ENCODE measurements around the gene CYP4X1. TPM values are rescaled to one million over a fixed set of nuclear protein-coding genes. Genes with fewer than 3 reads are reported as not detected.
A peak's percentile ranks its signal among the peaks of the same experiment; 100 is the strongest.
"Not testable (repeated sequence)": the region's sequence is repeated elsewhere in the genome, so short reads cannot be mapped to it uniquely, and the experiment has no call there.

Gene CYP4X1, protein sequence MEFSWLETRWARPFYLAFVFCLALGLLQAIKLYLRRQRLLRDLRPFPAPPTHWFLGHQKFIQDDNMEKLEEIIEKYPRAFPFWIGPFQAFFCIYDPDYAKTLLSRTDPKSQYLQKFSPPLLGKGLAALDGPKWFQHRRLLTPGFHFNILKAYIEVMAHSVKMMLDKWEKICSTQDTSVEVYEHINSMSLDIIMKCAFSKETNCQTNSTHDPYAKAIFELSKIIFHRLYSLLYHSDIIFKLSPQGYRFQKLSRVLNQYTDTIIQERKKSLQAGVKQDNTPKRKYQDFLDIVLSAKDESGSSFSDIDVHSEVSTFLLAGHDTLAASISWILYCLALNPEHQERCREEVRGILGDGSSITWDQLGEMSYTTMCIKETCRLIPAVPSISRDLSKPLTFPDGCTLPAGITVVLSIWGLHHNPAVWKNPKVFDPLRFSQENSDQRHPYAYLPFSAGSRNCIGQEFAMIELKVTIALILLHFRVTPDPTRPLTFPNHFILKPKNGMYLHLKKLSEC
- total RNA-seq: 1 to 10 TPM; 1.1 to 2.2 TPM
- long read RNA-seq, partial matches to known transcripts: 1 of 5 reads
- long read RNA-seq, other reads (novel, unspliced or antisense): 0 of 5 reads

DNA sequence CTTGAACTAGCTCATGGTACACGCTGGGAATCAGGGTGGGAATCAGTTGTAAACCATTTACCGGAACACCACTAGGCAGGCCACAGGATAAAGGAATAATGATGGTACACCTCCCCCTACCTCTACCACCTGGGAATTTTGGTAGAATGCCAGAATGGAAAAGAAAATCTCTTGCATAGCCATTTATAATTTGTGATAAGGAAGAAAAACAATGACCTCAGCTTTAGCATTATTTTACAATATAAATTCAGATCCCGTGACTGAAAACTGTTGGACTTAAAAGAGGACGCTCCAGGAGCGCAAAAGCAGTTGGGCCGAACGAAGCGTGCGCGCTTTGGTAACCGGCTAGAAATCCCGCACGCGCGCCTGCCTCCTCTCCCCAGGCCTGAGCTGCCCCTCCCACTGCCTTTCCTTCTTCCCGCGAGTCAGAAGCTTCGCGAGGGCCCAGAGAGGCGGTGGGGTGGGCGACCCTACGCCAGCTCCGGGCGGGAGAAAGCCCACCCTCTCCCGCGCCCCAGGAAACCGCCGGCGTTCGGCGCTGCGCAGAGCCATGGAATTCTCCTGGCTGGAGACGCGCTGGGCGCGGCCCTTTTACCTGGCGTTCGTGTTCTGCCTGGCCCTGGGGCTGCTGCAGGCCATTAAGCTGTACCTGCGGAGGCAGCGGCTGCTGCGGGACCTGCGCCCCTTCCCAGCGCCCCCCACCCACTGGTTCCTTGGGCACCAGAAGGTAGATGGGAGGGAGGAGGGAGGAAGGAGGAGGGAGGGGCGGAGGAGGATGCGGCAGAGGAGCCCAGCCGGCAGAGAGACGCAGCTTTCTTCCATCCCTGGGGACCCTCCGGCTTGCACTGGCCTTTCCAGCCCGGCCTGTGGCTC is at the start of gene CYP4X1:
Gene CYP4X1 (plus strand): TSS at position 402 of the 873 bp plus-strand sequence. CDS start 149 bp downstream, at position 551.
- intact Hi-C loops (cut with DNase I, micrococcal nuclease): no loop called here
- DNase-seq (peak; percentile 26 to 35), ATAC-seq (peak; percentile 75)

DNA sequence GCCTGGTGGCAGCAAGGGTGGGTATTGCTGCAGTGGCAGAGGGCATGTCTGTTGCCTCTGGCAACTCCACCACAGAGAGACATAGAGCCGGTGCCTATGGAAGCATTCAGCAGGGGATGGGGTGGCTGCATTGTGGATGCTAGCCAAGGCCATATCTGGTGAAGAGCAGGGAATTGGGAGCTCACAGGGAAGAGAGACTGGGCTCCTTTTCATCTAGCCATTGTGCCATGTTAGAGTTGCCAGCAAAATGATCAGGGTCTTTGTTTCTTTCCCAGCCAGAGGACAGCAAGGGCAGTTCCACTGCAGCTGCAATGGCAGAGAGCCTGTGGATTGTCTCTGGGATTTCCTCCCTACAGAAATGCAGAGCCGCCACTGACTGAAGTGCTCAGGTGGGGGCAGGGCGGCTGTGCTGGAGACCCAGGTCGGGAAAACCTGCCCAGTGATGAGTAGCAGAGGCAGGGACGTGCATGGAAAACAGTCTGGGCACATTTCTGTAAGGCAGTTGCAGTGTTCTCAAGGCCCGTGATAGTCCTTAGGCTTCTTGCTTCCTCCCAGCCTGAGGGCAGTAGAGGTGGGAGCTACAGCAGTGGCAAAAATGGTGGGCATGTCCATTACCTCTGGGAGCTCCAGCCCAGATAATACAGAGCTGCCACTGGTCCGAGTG is 40.2 kb upstream of the CYP4X1 start:
- intact Hi-C loops (cut with DNase I, micrococcal nuclease): no loop called here
- no peak for ATAC-seq
- no peak for DNase-seq

GRCh38 chr1:46983830-46984586 is 39.5 kb upstream of the CYP4X1 start:
- DNase-seq: no peak
- ATAC-seq: no peak
- intact Hi-C loops (cut with DNase I, micrococcal nuclease): no loop called here

DNA sequence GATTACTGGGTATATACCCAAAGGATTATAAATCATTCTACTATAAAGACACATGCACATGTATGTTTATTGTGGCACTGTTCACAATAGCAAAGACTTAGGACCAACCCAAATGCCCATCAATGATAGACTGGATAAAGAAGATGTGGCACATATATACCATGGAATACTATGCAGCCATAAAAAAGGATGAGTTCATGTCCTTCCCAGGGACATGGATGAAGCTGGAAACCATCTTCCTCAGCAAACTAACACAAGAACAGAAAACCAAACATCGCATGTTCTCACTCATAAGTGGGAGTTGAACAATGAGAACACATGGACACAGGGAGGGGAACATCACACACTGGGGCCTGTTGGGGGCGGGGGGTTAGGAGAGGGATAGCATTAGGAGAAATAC is 32.9 kb upstream of the CYP4X1 start:
- intact Hi-C loops (cut with DNase I, micrococcal nuclease); DNase-seq; ATAC-seq: not testable (repeated sequence)

- intact Hi-C loops (cut with DNase I, micrococcal nuclease): no loop called here
- peak; percentile 51 for ATAC-seq
- DNase-seq: no peak
Measured at GRCh38 chr1:46991083-46991923, 32.2 kb upstream of the CYP4X1 start.

DNA sequence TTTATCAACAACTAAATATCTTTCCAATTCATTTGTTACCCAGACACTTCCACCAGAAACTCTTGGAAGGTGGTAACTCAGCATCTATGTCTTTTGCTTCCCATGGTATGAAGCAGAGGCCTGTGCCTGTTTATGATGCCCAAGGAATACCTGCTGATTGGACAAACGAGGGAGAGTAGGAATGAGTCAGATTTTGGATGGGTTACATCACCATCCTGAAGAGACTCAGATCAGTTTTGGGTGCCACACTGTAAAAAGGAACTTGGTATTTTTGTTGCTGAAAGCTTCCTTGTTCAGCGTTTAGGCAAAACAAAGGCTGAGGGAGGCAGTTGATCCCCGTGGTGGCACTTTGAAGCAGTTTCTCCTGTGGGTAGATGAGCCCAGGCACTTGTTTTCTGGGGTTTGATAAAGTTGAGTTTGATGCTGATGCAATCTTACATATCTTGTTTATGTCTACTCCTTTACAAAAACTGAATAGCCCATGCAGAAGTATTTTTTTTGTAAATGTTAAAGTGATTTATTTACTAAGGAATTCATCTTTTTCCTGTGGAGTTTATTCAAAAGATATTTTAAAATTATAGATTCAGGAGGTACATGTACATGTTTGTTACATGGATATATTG is 26.7 kb upstream of the CYP4X1 start:
- no peak for ATAC-seq
- intact Hi-C loops (cut with DNase I, micrococcal nuclease): no loop called here

GRCh38 chr1:47002211-47002610 is 21.3 kb upstream of the CYP4X1 start:
- ATAC-seq (no peak), DNase-seq (no peak)
- intact Hi-C loops (cut with DNase I, micrococcal nuclease): no loop called here

More for the DNA sequence above, 26.7 kb upstream of the CYP4X1 start:
- DNase-seq: no peak

GRCh38 chr1:47003896-47004403 is 19.5 kb upstream of the CYP4X1 start:
- DNase-seq: no peak
- intact Hi-C loops (cut with DNase I, micrococcal nuclease): no loop called here
- ATAC-seq: no peak

DNA sequence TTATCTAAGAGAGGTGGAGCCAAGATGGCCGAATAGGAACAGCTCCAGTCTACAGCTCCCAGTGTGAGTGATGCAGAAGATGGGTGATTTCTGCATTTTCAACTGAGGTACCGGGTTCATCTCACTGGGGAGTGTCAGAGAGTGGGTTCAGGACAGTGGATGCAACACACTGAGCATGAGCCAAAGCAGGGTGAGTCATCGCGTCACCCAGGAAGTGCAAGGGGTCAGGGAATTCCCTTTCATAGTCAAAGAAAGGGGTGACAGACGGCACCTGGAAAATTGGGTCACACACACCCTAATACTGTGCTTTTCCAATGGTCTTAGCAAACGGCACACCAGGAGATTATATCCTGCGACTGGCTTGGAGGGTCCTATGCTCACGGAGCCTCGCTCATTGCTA is 17.0 kb upstream of the CYP4X1 start:
- ATAC-seq; intact Hi-C loops (cut with DNase I, micrococcal nuclease); DNase-seq: not testable (repeated sequence)

DNA sequence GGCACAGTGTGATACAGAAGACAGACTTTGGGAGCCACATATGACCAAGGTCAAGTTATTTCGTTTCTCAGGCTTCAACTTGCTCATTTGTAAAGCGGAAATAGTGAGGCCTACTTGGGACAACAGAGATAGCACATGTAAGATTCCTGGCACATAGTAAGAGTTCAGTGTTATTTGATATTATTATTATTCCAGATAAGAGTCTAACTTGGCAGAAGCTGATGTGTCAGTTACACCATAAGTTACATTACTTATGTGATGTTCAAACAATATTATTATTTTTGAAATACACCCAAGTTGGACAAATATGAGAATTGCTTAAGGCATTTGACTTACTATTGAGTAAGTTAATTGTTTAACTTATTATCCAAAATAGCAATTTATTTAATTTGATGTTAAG is 10.2 kb upstream of the CYP4X1 start:
- no peak for DNase-seq
- no peak for ATAC-seq
- intact Hi-C loops (cut with DNase I, micrococcal nuclease): no loop called here

- intact Hi-C loops (cut with DNase I, micrococcal nuclease): no loop called here
- DNase-seq (no peak), ATAC-seq (no peak)
Measured at GRCh38 chr1:47021070-47021469, 2.4 kb upstream of the CYP4X1 start.

DNA sequence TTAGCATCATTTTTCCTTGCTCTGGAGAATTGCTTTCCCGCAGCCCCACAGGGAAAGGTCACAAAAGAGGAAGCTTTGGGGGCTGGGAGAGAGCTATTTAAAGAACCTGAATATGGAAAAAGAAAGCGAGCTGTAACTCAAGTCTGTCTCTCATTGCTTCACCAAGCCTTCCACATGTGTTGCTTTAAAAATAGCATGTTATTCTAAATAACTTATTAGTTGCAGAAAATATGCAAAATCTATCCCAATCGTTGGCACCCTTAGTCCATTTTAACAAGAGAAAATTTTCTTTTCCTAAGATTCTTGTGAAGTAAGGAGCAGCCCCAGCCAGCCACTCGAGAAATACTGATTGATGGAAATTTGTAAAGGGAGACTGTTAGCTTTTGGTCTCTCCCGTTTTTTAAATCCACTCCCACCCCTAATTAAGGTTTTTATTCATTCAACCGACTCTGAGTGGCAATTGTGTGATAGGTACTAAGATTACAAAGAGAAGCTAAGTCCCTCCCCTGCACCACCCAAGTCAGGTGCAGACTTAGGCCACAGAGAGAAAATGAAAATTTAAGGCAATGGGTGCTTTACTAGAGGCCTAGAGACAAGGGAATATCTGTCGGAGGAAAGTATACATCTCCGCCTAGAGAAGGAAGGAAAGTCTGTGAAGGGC is 802 bp downstream of the CYP4X1 start:
- DNase-seq (no peak), ATAC-seq (peak; percentile 54)
- intact Hi-C loops (cut with DNase I, micrococcal nuclease): no loop called here

- intact Hi-C loops (cut with DNase I, micrococcal nuclease): no loop called here
- ATAC-seq: no peak
- DNase-seq: no peak
Measured at GRCh38 chr1:47030170-47030805, 6.8 kb downstream of the CYP4X1 start.

DNA sequence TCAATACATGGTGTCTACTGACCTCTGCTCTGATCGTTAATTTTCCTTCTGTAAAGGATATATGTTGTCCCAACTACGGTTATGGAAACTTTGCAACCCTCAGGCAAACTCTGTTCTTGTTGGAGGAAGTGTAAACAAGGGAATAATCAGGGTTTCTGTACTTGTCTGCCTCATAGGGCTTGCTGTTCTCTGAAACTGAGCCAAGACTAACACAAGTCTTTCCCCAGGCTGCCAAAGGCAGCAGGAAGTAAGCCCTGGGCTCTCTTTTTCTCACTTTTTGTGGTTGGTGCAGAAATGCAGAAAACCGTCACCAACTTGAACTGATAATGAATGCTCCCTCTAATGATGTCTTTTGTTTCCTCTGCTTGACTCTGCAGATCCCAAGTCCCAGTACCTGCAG is 7.6 kb downstream of the CYP4X1 start:
- intact Hi-C loops (cut with DNase I, micrococcal nuclease): no loop called here
- no peak for DNase-seq
- ATAC-seq: peak; percentile 96

GRCh38 chr1:47031585-47031984 is 8.1 kb downstream of the CYP4X1 start:
- ATAC-seq (no peak), DNase-seq (no peak)
- intact Hi-C loops (cut with DNase I, micrococcal nuclease): no loop called here

GRCh38 chr1:47036764-47037163 is 13.3 kb downstream of the CYP4X1 start:
- no peak for ATAC-seq
- intact Hi-C loops (cut with DNase I, micrococcal nuclease): no loop called here
- no peak for DNase-seq

Measured in left colon (tissue), 2 donors.